Urothelium cell line (cell line): ENCODE data around the gene JMJD6.
"Not testable (repeated sequence)": the region's sequence is repeated elsewhere in the genome, so short reads cannot be mapped to it uniquely, and the experiment has no call there.

Experiments used
- DNase-seq: peaks from one replicate; pipeline ENCODE4 v3.0.0; 2011; ENCODE audit warnings: low spot score, mixed read lengths
- FAIRE-seq: peaks from 2 replicates; lab custom pipeline; 2011; peaks lifted over from hg19 to GRCh38; lab: Jason Lieb, UNC

The JMJD6 gene

GRCh38 chr17:76726231-76726775, at the start of gene JMJD6:
Gene JMJD6, minus strand, starts transcription at chr17:76726606. Its CDS starts 131 bp downstream, at chr17:76726475.
- FAIRE-seq = no peak
- DNase-seq = peak; percentile 99

DNA sequence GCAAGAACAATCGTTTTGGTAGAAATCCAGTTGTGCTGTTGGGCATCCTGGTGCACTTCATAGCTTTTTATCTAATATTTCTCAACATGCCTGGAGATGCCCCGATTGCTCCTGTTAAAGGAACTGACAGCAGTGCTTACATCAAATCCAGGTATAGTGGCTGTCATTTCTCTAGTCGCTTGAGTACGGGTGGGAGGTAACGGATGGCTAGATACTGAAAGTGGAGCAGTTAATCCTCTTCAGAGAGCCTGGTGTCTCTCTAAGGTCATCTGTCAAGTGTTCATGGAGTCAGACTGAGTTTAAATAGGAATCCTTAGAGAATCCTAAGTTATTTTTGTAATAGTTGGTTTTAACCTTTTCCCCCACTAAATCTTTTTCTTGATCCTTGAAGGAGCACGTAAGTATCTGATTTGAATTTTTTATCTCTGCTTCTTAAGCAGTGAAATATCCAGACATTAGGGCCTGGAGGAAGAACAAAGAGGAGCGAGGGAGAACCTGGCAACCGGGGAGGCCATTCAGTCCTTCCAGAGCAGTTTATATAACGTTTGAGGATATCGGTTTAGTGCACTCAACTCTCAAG, 48.7 kb upstream of the JMJD6 start:
- FAIRE-seq (no peak), DNase-seq (no peak)

GRCh38 chr17:76772842-76773525, 46.6 kb upstream of the JMJD6 start:
- DNase-seq (peak; percentile 28), FAIRE-seq (no peak)

DNA sequence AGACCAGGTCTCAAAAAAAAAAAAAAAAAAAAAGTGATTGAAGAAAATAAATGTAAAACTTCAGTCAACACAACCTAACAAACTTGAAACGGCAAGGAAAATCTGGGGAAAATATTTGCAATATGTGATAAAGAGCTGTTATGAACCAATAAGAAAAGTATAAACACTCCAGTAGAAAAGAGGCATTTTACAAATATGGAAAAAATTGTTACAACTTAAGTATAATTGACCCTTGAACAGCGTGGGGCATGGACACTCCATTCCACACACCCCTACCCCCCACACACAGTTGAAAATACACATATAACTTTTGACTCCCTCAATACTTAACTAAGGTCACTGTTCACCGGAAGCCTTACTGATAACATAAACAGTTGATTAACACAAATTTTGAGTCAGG, 32.2 kb upstream of the JMJD6 start:
- FAIRE-seq (peak; percentile 13), DNase-seq (no peak)

GRCh38 chr17:76757256-76757655, 30.9 kb upstream of the JMJD6 start:
- FAIRE-seq (no peak), DNase-seq (no peak)

GRCh38 chr17:76755285-76755684, 28.9 kb upstream of the JMJD6 start:
- FAIRE-seq (no peak), DNase-seq (no peak)

DNA sequence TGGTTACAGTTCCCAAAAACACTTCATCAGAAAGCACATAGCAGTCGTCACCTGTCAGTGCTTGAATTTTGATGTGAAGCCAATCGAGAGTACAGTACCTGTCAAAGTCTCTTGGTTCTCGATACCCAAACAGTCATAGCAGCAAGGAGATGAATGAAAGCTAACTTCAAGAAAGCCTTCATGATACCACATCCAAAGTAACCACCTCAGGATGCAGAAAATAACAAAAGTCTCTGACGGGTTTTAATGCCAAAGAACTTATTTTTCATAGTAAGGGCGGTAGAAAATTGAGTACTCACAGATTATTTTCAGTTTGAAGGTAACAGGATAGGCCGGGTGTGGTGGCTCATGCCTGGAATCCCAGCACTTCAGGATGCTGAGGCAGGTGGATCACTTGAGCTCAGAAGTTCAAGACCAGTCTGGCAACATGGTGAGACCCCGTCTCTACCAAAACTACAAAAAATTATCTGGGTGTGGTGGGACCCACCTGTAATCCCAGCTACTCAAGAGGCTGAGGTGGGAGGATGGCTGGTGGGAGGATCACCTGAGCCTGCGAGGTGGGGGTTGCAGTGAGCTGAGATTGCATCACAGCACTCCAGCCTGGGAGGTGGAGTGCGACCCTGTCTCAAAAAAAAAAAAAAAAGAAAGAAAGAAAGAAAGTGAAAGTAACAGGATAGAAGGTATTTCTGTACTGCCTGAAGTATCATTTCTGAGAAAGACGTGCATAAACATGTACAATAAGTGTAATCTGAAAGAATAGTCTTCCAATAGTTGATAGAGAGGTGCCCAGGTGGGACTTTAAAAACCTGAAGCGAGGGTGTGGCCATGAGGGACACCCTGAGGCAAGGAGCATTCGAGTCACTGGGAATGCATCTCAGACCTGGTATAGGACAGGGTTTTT, 26.9 kb upstream of the JMJD6 start:
- DNase-seq = no peak
- no peak for FAIRE-seq

- FAIRE-seq = no peak
- DNase-seq = no peak
These were observed 25.6 kb upstream of the JMJD6 start for GRCh38 chr17:76752006-76752405.

- FAIRE-seq = no peak
- no peak for DNase-seq
These were observed 25.1 kb upstream of the JMJD6 start for GRCh38 chr17:76751416-76751993.

- DNase-seq (no peak), FAIRE-seq (no peak)
These were observed 22.3 kb upstream of the JMJD6 start for GRCh38 chr17:76748657-76749056.

- no peak for DNase-seq
- no peak for FAIRE-seq
These were observed 21.4 kb upstream of the JMJD6 start for GRCh38 chr17:76747716-76748363.

DNA sequence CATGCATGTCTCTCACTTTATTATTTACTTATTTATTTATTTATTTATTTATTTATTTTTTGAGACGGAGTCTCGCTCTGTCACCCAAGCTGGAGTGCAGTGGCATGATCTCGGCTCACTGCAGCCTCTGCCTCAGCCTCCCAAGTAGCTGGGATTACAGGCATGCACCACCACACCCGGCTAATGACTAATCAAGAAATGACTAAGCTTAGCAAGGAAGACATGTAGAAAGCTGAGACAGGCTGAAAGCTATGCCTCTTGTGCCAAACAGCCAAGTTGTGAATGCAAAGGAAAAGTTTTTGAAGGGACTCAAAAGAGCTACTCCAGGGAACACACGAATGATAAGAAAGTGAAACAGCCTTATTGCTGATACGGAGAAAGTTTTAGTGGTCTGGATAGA, 19.4 kb upstream of the JMJD6 start:
- not testable (repeated sequence) for FAIRE-seq, DNase-seq

GRCh38 chr17:76744747-76745146, 18.3 kb upstream of the JMJD6 start:
- no peak for FAIRE-seq

DNA sequence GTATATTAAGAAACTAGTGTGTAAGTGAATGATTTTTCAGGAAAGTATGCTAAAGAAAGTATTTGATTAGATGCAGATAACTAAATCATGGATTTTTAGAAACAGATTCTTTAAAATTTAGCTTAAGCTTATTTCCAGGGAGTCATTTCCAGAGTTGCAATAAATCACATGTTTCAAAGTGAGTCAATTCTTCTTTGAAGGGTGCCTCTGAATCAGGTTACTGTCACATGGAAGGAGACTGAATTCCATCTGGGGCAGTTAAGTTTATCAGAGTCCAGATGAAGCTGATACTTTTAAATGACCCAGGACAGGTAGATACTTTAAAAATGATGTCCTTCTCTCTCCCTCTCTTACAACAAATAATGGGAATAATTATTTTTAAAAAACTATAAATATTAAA, 16.6 kb upstream of the JMJD6 start:
- no peak for FAIRE-seq
- DNase-seq = no peak

More at GRCh38 chr17:76744747-76745146, 18.3 kb upstream of the JMJD6 start:
- DNase-seq = no peak

DNA sequence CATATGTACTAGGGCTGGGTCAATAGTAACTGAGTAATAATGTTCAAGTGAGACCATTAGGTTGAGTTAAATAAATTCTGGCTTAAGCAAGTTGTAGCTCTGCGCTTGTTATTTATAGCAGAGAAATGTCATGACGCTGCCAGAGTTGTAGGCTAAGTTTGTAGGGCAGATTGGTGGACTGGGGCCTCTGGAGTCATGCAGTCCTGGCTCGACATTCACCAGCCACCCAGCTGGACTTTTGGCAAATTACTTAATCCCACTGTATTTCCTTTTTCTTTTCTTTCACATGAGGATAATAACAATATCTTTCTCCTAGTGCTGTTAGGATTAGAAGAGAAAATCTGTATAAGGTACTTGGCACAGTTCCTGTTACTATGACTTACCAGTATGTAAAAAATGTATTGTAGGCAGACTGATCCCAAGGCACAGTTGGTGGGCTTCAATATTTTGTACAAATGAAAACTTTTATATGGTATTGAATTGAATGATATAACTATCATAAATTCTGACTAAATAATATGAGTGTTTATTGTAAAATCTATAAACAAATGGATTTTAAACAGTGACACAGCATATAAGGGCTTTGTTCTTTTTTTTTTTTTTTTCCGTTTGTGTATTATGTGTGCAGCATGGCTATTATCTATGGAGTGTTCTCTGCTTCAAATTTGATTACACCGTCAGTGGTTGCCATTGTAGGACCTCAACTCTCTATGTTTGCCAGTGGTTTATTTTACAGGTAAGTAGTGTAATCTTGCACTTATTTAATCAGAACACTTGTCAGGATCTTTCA, 14.1 kb upstream of the JMJD6 start:
- FAIRE-seq (no peak), DNase-seq (no peak)

DNA sequence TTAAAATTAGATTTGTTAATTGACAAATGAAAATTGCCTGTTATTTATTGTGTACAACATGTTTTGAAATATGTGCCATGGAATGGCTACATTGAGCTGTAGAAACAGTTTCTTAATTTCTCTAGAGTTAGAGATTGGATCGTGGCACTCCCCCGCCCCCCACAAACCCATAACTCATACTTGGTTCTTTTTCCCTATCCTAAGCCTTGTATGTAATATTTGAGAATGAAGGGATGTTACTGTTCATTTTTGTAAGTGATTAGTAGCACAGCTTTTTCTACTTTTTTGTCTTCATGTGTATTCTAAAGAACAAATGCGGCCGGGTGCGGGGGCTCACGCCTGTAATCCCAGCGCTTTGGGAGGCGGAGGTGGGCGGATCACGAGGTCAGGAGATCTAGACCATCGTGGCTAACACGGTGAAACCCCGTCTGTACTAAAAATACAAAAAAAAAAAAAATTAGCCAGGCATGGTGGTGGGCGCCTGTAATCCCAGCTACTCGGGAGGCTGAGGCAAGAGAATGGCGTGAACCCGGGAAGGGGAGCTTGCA, 13.2 kb upstream of the JMJD6 start:
- not testable (repeated sequence) for FAIRE-seq, DNase-seq

DNA sequence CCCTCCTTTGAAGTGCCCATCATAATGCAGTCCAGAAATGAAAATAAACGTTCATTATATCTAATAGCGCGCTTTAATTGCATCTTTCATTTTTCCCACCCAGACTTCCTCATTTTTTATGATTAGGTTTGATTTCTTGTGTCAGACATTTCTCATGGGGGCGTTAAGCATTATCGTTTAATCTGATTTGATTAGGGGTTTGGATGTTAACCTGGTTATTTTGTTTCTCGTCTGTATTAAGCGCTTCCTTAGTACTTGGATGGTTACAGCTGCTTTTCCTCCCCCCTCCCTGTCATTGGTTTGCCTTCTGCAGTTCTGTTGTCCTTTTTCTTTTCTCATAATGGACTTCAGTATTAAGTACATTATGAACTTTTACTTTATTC, 12.1 kb upstream of the JMJD6 start:
- DNase-seq (no peak), FAIRE-seq (no peak)

- peak; percentile 88 for FAIRE-seq
- DNase-seq = peak; percentile 99
These were observed 11.5 kb upstream of the JMJD6 start, which contains the start of gene MFSD11 for GRCh38 chr17:76737676-76738467. Gene MFSD11, plus strand, starts transcription at chr17:76738119. Its CDS starts 234 bp downstream, at chr17:76738353.
